HG03354 (cell line): ENCODE results near the gene SLC11A1.

ENCODE experiments used
- ATAC-seq: cut with Tn5 transposase; IDR thresholded peaks from one replicate; pipeline ENCODE4 v1.9.1; 2021; ENCODE audit warnings: mild to moderate bottlenecking; ENCODE audit not compliant: unreplicated experiment, poor library complexity, severe bottlenecking

SLC11A1 gene, protein sequence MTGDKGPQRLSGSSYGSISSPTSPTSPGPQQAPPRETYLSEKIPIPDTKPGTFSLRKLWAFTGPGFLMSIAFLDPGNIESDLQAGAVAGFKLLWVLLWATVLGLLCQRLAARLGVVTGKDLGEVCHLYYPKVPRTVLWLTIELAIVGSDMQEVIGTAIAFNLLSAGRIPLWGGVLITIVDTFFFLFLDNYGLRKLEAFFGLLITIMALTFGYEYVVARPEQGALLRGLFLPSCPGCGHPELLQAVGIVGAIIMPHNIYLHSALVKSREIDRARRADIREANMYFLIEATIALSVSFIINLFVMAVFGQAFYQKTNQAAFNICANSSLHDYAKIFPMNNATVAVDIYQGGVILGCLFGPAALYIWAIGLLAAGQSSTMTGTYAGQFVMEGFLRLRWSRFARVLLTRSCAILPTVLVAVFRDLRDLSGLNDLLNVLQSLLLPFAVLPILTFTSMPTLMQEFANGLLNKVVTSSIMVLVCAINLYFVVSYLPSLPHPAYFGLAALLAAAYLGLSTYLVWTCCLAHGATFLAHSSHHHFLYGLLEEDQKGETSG

GRCh38 chr2:218381916-218382366, at the start of gene SLC11A1:
Gene SLC11A1, plus strand, starts transcription at chr2:218382273. Its CDS starts 96 bp downstream, at chr2:218382369.
- no peak for ATAC-seq

- ATAC-seq = no peak
Observed at GRCh38 chr2:218332288-218332687, 49.8 kb upstream of the SLC11A1 start.

- no peak for ATAC-seq
Observed at GRCh38 chr2:218332920-218333645, 49.0 kb upstream of the SLC11A1 start.

DNA sequence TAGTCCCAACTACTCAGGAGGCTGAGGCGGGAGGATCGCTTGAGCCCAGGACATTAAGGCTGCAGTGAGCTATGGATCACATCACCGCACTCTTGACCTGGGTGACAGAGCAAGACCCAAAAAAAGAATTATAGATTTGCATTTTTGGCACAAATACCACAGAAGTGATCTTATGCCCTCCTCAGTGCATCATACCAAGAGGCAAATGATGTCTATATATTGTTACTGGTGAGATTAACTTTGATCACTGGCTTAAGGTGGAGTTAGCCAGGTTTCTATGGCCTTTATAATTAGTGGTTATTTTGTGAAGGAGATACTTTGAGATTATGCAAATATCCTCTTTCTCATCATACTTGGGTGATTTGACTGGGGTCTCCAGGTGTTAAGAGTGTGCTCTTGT, 47.5 kb upstream of the SLC11A1 start:
- ATAC-seq = no peak

DNA sequence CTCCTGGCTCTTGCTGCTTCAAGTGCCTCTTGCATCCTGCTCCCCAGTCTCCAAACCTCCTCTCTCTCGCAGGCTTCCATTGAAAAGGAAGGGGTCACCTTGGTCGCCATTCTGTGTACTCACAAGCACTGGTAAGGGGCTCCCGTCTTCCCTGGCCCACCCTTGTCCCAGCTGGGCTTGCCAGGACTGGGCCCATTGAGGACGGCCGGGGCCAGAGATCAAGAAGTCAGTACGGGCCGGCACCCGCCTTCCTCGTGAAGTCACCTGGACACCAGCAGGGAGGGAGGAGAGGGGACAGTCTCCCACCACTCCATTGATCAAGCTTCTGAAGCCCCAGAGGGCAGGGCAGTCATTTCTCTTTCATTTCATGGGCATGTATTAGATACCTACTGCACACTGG, 41.4 kb upstream of the SLC11A1 start:
- no peak for ATAC-seq

DNA sequence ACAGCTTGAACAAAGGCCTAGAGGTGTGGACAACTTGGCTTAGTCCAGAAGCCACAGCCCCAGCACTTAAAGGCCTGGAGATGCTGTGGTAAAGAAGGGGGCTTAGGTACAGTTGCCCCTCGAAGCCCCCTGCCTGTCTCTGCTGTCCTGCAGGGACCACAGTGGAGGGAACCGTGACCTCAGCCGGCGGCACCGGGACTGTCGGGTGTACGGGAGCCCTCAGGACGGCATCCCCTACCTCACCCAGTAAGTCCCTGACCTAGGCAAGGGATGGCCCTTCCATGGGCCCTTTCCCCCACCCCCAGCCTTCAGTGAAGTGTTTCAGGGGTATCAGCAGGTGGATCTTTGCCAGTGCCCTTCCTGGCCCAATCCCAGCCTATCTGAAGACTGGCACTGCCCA, 40.7 kb upstream of the SLC11A1 start:
- ATAC-seq = no peak

GRCh38 chr2:218342837-218343236, 39.2 kb upstream of the SLC11A1 start:
- no peak for ATAC-seq

DNA sequence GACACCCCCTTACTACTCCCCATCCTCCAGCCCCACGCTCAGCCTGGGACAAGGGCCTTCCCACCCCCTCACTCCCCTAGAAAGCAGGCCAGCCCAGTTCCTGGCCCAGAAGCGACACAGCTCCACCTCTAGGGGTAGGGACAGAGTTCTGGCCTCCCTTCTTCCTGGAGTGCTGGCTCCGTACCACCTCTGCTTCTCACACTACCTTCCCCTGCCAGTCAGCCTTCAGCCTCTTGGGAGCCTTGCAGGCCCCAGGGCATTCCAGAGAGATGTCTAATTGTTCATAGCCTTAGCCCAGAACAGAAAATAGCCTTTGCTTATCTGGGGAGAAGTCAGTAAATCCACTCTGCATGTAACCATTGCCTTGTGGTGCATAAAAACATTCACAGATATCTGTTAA, 38.5 kb upstream of the SLC11A1 start:
- ATAC-seq = no peak

GRCh38 chr2:218344090-218344754, 37.9 kb upstream of the SLC11A1 start:
- ATAC-seq = no peak

- ATAC-seq = no peak
Observed at GRCh38 chr2:218344755-218345417, 37.2 kb upstream of the SLC11A1 start.

DNA sequence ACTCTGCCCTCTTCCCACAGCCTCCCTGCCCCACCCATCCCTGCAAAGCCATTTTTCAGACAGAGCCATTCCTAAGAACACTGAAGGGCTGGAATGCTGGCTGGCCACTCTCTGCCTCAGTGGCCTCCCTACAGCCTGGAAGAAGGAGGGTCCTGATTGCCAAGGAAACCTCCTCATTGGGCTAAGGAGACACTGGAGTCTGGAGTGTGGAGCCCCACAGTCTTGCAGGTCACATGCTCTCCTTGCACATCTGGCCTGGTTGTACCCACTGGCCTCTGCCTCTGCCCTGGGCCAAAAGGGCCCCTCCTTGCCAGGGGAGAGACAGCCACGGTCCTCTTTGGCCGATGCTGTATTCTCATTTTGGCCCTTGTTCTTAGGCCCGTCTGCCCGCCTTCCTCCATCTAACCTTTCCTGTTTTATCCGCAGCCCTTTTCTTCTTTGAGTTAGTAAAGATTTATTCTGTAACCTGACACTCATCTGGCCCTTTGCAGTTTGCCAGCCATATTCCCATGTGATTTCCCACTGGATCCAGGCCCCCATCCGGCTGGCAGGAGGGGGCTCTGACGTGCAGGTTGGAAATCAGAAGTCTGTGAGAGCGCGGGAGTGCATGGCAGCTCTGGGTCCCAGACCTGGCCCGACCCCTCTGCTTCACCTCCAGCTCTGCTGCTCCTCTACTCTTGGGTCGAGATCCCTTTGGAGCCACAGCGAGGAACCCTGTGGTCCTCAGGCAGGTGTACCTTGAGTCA, 36.4 kb upstream of the SLC11A1 start:
- no peak for ATAC-seq

DNA sequence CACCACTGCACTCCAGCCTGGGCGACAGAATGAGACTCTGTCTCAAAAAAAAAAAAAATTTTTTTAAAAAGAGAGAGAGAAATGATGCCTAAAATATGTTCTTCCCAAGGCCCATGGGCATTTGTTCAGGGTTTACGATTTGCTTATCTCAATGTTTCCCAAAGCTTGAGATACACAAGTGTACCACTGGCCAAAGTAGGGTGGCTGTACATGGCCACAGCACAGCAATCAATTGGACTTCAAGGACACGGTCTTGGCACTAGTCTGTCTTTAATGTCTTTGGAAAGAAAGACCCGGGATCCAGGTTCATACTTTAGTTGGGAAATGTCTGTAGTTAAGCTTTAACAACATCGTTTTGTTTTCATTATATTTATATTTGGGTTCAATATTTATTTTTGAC, 34.9 kb upstream of the SLC11A1 start:
- ATAC-seq = no peak

GRCh38 chr2:218354045-218354444, 28.0 kb upstream of the SLC11A1 start:
- ATAC-seq = no peak

- no peak for ATAC-seq
Observed at GRCh38 chr2:218354850-218355443, 27.1 kb upstream of the SLC11A1 start.

GRCh38 chr2:218357236-218358177, 24.6 kb upstream of the SLC11A1 start:
- no peak for ATAC-seq

DNA sequence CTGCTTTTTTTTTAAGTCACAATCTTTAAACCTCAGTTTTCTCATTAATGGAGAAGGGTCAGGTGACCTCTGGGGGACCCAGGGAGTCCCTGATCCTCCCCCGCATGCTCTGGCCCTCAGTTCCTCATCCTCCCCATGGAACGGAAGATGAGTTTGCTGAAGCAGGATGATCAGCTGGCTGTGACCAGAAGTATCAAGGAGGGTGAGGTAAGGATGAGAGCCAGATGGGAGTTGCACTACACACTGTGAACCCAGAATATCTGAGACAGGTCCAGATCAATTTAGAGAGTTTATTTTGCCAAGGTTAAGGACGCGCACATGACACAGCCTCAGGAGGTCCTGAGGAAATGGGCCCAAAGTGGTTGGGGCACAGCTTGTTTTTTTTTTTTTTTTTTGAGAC, 21.6 kb upstream of the SLC11A1 start:
- ATAC-seq = no peak

DNA sequence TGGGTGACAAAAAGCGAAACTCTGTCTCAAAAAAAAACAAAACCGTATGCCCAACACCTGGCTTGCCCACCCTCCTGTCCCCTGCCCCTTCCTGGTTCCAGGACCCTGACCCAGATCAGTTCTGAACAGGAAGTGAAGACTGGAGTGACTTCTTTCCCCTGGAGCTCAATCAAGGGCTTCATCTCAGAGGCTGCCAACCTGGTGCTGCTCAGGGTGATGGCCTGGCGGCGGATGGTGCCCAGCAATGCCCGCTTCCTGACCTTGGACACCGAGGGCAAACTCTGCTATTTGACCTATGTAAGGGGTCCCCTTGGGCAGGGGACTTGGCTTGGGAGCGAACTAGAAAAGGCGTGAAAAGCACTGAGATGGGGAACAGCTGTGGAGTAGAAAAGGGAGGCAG, 19.5 kb upstream of the SLC11A1 start:
- no peak for ATAC-seq

GRCh38 chr2:218363736-218364135, 18.3 kb upstream of the SLC11A1 start:
- ATAC-seq = no peak
